Activated T-helper 17 cell treated with anti-CD3 and anti-CD28 coated beads, Interleukin-2, amount 50 U/mL, for 72 hours (primary cell): Measurements from ENCODE around the gene CTSV. TPM values are rescaled to one million over a fixed set of nuclear protein-coding genes. Genes with fewer than 3 reads are reported as not detected.
"Not testable (repeated sequence)": the region's sequence is repeated elsewhere in the genome, so short reads cannot be mapped to it uniquely, and the experiment has no call there.

Experiments used
- ATAC-seq: fragments of 150-1000 bp; cut with Tn5 transposase; replicated peaks from 2 replicates; pipeline ENCODE4 v1.10.0; 2021; ENCODE audit warnings: mild to moderate bottlenecking, moderate library complexity
- H3K27ac Mint-ChIP-seq: one replicate; pipeline ENCODE4 v1.8.0; 2022; ENCODE audit warnings: mixed read lengths
- H3K27me3 Mint-ChIP-seq: one replicate; pipeline ENCODE4 v1.8.0; 2022; ENCODE audit warnings: mixed read lengths
- H3K36me3 Mint-ChIP-seq: one replicate; pipeline ENCODE4 v1.8.0; 2022; ENCODE audit warnings: low read depth, mild to moderate bottlenecking, mixed read lengths
- H3K4me1 Mint-ChIP-seq: one replicate; pipeline ENCODE4 v1.8.0; 2022; ENCODE audit warnings: mixed read lengths
- H3K4me3 Mint-ChIP-seq: one replicate; pipeline ENCODE4 v1.8.0; 2022; ENCODE audit warnings: mild to moderate bottlenecking, mixed read lengths
- H3K9me3 Mint-ChIP-seq: one replicate; pipeline ENCODE4 v1.8.0; 2022; ENCODE audit warnings: mixed read lengths
- total RNA-seq, 2 donors: library from RNA; stranded (reverse); gene quantifications; one replicate each; pipeline ENCODE4 v1.2.3, GENCODE V29; 2022

The CTSV gene
- total RNA-seq, 2 donors from 2014 or later = 1.0 to 2.1 TPM

DNA sequence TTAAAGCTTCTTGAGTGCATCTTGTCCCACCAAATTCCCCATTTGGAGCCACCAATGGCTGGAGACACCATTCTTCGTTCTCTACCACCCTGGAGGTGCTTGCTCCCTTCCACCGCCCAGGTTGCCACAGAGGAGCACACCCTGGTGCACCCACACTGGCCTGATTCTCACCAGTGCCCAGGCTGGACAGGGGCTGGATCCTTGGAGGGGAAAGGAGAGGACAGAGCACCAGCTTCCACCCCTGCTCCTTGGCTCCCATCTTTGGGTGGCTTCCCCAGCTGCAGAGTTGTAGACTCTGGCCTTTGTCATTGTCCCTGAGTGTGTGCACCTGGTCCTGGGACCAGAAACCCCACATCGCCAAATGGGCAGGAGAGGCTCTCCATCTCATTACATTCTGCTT, 21.9 kb upstream of the CTSV start:
- no peak for ATAC-seq
- Mint-ChIP-seq H3K27ac (no peak overlapping the region), H3K4me1 (peaks cover 13% of the 10 kb centered on the region), H3K36me3 (no peaks in the 10 kb centered on the region), H3K27me3 (peaks cover 11% of the 10 kb centered on the region), H3K4me3 (no peak overlapping the region), H3K9me3 (no peaks in the 10 kb centered on the region)

DNA sequence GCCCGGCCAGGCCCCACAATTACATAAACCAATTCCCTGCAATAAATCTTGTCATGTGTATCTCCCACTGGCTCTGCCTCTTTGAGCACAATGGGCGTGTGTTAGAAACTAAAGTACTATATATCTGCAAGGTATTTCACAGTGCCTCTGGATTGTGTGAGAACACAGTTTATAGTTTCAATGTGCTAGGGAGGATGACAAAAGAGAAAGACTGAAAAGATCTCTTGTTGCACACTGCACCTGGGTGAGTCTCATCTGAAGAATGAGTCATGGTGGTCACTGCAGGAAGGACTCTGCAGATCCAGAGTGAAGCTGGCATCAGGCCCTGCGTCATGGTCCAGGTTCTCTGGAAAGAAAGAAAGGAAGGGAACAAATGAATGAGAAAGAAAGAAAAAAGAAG, 20.7 kb upstream of the CTSV start:
- H3K36me3 Mint-ChIP-seq = no peaks in the 10 kb centered on the region
- H3K4me3 Mint-ChIP-seq = no peak overlapping the region
- no peaks in the 10 kb centered on the region for H3K9me3 Mint-ChIP-seq
- peak; percentile 40 for ATAC-seq
- H3K27ac Mint-ChIP-seq = peak overlapping the region; percentile 24
- H3K4me1 Mint-ChIP-seq = peaks cover 13% of the 10 kb centered on the region
- H3K27me3 Mint-ChIP-seq = peaks cover 15% of the 10 kb centered on the region

DNA sequence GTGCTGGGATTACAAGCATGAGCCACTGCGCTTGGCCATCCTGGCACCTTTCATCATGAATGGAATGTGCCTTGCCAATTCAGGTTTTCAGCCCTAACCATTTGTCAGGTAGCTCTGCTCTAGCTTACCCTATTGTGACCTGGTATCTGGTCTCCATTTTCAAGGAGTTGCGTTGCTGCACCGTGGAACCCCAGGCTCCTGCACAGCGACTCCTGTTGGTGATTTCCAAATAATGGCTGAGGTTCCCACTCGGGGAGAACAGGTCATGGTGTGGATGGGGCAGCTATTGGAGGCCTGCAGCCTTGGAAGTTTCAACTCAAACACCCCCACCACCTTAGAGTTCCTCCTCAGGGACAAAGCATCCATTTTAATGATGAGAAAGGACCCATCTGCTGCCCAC, 18.7 kb upstream of the CTSV start:
- peaks cover 23% of the 10 kb centered on the region for H3K27me3 Mint-ChIP-seq
- H3K27ac Mint-ChIP-seq = no peak overlapping the region
- no peak overlapping the region for H3K4me3 Mint-ChIP-seq
- ATAC-seq = no peak
- peaks cover 11% of the 10 kb centered on the region for H3K4me1 Mint-ChIP-seq
- H3K36me3 Mint-ChIP-seq = no peaks in the 10 kb centered on the region
- H3K9me3 Mint-ChIP-seq = no peaks in the 10 kb centered on the region

DNA sequence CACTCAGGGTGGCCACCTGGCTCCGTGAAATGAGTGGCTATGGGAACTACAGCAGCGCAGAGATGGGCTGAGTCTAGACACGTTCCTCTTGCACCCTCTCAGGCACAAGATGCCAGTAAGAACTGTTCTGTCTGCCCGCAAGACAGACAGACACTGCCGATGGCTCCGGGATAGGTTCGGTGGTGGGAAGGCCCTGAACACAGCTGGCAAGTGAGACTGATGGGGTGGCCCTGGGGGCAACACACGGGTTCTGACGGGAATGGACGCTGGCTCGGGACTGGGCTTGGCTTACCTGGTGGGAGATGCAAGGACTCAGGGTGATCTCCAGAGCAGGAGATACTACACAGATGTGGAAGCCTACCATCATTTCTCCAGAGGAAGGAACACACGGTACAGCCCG, 16.9 kb upstream of the CTSV start:
- H3K36me3 Mint-ChIP-seq, ATAC-seq, H3K4me1 Mint-ChIP-seq, H3K27ac Mint-ChIP-seq, H3K4me3 Mint-ChIP-seq, H3K9me3 Mint-ChIP-seq: not testable (repeated sequence)
- peaks cover 29% of the 10 kb centered on the region for H3K27me3 Mint-ChIP-seq

DNA sequence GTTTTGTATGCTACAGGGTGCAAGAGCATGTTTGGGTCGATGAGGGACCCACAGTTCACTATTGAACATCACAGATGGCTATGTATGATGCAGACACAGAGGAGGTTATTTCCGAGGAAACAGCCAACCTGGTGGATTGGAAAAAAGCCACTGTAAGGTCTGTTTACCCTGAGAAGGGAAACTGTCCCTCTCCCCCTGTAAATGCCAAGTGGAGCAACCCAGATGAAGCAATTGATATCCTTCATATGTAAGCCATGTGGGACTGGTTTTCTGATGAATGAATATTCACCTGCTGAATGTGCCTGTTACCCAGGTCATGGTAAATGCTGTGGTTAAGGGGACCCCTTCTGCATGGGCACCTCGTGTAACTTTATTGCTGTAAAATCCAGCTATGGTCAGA, 14.8 kb upstream of the CTSV start:
- ATAC-seq = no peak
- H3K4me1 Mint-ChIP-seq = no peaks in the 10 kb centered on the region
- H3K27ac Mint-ChIP-seq = no peak overlapping the region
- peaks cover 26% of the 10 kb centered on the region for H3K27me3 Mint-ChIP-seq
- no peaks in the 10 kb centered on the region for H3K36me3 Mint-ChIP-seq
- no peaks in the 10 kb centered on the region for H3K9me3 Mint-ChIP-seq
- H3K4me3 Mint-ChIP-seq = no peak overlapping the region

GRCh38 chr9:97052735-97053134, 13.8 kb upstream of the CTSV start:
- H3K9me3 Mint-ChIP-seq = no peaks in the 10 kb centered on the region
- no peak overlapping the region for H3K4me3 Mint-ChIP-seq
- no peak overlapping the region for H3K27ac Mint-ChIP-seq
- ATAC-seq = no peak
- H3K36me3 Mint-ChIP-seq = no peaks in the 10 kb centered on the region
- peaks cover 27% of the 10 kb centered on the region for H3K27me3 Mint-ChIP-seq
- H3K4me1 Mint-ChIP-seq = no peaks in the 10 kb centered on the region

DNA sequence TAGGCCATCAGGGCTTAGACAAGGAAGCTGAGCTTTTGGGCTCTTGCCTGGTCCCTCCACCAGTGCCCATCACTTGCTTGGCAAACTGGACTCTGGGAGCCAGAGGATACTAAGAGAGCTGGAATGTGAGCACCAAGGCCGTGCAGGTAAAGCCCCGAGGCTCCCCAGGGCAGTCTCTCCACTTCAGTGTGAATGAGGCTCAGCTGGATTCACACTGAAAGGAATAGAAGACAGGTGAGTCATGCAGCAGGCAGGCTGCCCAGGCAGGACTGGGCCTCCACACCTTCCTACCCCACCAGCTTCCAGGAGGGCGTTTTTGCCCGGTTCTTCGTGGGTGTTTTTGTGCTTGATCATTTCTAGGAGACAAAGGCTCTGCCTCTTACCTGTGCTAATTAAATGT, 7.3 kb upstream of the CTSV start:
- Mint-ChIP-seq H3K9me3 (no peaks in the 10 kb centered on the region), H3K4me1 (no peaks in the 10 kb centered on the region), H3K27me3 (peaks cover 30% of the 10 kb centered on the region), H3K36me3 (no peaks in the 10 kb centered on the region), H3K4me3 (no peak overlapping the region), H3K27ac (no peak overlapping the region)
- ATAC-seq = peak; percentile 45

DNA sequence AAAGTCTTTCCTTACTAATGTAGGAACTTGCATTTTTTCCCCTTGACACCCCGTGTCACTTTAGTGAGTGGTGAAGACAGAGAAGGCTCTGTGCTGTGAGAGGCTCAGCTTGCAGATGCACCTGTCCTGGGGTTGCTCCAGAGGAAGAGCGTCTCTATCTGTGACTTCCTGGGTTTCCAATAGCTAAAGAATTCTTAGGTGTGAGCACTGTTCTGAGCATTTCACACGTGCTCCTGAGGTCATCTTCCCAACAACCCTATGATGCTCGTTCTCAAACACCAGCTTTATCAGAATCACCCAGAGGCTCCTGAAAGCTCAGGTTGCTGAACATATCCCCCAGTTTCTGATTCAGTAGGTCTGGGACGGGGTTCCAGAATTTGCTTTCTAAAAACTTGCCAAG, 6.4 kb upstream of the CTSV start:
- Mint-ChIP-seq H3K4me3 (no peak overlapping the region), H3K36me3 (no peaks in the 10 kb centered on the region), H3K27ac (no peak overlapping the region), H3K27me3 (peaks cover 30% of the 10 kb centered on the region), H3K9me3 (no peaks in the 10 kb centered on the region), H3K4me1 (no peaks in the 10 kb centered on the region)
- ATAC-seq = no peak

- peaks cover 42% of the 10 kb centered on the region for H3K27me3 Mint-ChIP-seq
- ATAC-seq = no peak
- H3K4me3 Mint-ChIP-seq = no peak overlapping the region
- H3K27ac Mint-ChIP-seq = no peak overlapping the region
- peaks cover 11% of the 10 kb centered on the region for H3K4me1 Mint-ChIP-seq
- H3K36me3 Mint-ChIP-seq = no peaks in the 10 kb centered on the region
- peaks cover 4% of the 10 kb centered on the region for H3K9me3 Mint-ChIP-seq
These were observed 3.0 kb upstream of the CTSV start for GRCh38 chr9:97041898-97042297.

GRCh38 chr9:97039514-97039860, 545 bp upstream of the CTSV start:
- no peak for ATAC-seq
- Mint-ChIP-seq H3K36me3 (no peaks in the 10 kb centered on the region), H3K27ac (no peak overlapping the region), H3K4me1 (peaks cover 11% of the 10 kb centered on the region), H3K27me3 (peaks cover 38% of the 10 kb centered on the region), H3K9me3 (peaks cover 4% of the 10 kb centered on the region), H3K4me3 (peak overlapping the region; percentile 80)

DNA sequence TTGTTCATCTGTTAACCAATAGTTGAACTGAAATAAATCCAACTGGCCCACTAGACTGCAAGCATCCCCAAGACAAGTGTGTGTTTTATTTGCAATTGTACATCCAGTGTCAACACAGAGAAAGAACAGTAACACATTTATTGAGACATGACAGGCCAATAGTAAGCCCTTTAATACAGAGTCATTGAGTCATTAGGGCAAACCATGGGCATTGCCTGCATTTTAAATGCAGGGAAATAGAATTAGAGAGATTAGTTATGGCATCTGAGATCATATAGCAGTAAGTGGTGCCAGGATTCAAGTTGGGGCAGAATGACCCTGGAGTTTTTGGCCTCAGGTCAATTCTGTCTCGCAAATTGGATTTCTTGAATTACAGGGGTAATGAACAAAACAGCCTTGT, 15.4 kb downstream of the CTSV start:
- H3K4me1 Mint-ChIP-seq, ATAC-seq, H3K4me3 Mint-ChIP-seq: not testable (repeated sequence)

DNA sequence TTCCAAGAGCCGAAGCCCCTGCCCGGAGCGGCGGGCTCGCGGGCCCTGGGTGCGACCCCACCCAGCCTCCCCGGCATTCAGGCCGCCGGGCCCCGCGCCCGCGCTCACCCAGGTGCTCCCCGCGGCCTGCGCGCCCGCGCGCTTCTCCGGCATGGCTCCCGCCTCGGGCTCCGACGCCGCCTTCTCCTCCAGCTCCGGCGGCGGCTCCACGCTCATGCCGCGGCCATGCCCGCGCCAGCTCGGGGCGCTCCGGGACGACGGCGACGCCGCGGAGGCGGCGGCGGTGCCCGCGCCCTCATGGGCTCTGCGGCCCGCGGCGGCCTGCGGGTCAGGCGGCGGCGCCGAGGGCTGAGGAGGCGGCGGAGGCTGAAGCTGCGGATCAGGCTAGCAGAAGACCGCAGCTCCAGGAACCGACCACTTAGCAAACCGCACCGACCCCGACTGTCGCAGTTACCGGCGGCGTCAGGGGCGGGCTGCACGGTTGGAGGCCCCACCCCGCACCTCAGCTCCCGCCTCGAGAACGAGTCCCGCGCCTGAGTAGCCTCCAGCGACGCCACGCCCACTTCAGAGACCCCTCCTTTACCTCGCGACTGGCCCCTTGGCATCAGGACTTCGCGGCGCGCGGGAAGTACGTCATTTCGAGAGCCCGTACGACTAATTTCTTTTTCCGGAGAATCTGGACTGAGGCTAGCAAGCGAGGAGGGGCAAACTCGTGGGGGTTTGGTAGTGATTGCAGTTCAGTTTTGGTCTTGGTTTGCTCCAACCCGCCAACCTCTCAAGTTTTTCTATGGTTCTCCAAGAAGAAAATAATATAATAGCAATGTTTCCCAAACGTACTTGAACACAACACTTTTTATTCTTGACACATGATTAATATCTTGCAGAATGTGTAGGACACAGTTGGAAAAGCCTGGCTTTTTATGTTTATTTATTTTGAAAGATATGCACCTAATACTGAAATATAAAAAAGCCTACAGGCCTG, 25.5 kb downstream of the CTSV start:
- ATAC-seq = peak; percentile 95
- peak overlapping the region; percentile 88 for H3K27ac Mint-ChIP-seq
- H3K4me3 Mint-ChIP-seq = peak overlapping the region; percentile 91
- not testable (repeated sequence) for H3K36me3 Mint-ChIP-seq, H3K9me3 Mint-ChIP-seq, H3K27me3 Mint-ChIP-seq, H3K4me1 Mint-ChIP-seq

More for the DNA sequence above, 15.4 kb downstream of the CTSV start:
- H3K9me3 Mint-ChIP-seq, H3K27me3 Mint-ChIP-seq, H3K36me3 Mint-ChIP-seq, H3K27ac Mint-ChIP-seq: not testable (repeated sequence)

DNA sequence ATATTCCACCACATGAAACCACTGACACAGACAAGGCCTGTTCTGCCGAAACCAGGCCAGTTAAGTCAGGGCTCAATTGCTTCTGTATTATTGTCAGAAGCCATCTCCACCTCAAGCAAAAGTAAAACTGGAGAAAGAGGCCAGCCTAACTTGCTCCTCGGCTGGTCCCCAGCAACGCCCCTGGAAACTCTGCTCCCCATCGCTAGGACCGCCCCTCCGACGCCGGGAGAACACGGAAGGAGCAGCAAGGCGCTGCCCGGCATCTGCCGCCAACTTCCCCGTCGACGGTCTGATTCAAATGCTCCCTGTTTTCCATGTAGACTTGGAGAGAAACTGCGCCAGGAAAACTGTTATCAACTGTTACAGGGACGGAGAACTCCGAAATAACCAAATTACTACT, 26.3 kb downstream of the CTSV start:
- Mint-ChIP-seq H3K4me3 (peak overlapping the region; percentile 91), H3K27ac (peak overlapping the region; percentile 90)
- ATAC-seq = peak; percentile 67
- not testable (repeated sequence) for H3K27me3 Mint-ChIP-seq, H3K9me3 Mint-ChIP-seq, H3K36me3 Mint-ChIP-seq, H3K4me1 Mint-ChIP-seq

DNA sequence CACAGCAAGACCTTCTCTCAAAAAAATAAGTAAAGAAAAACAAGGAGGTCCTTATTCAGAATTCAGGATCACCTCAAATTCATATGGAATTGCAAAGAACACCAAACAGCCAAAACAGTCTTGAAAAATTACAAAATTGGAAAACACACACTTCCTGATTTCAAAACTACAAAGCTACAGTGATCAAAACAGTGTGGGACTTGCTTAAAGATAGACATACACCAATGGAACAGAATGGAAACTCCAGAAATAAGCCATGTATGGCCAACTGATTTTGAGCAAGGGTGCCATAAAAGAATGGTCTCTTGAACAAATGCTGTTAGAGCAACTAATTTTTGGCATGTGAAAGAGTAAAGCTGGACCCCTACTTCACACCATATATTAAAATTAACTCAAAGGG, 36.7 kb downstream of the CTSV start:
- not testable (repeated sequence) for H3K9me3 Mint-ChIP-seq, H3K36me3 Mint-ChIP-seq, H3K27ac Mint-ChIP-seq, H3K4me3 Mint-ChIP-seq, H3K27me3 Mint-ChIP-seq, ATAC-seq
- peaks cover 22% of the 10 kb centered on the region for H3K4me1 Mint-ChIP-seq

- not testable (repeated sequence) for H3K27me3 Mint-ChIP-seq, H3K9me3 Mint-ChIP-seq, ATAC-seq, H3K36me3 Mint-ChIP-seq
- Mint-ChIP-seq H3K4me1 (peaks cover 22% of the 10 kb centered on the region), H3K27ac (peak overlapping the region; percentile 94), H3K4me3 (peak overlapping the region; percentile 72)
These were observed 37.6 kb downstream of the CTSV start for GRCh38 chr9:97001338-97001737.
